ENCODE measurements around the gene DBNL.

Gene DBNL

GRCh38 chr7:44109991-44110390, 65.5 kb downstream of the DBNL start:
- DNase-seq (ENCODE audit: low read depth in 1 of 2, low spot score in 1 of 2), result no peak

GRCh38 chr7:44110719-44111635, 66.5 kb downstream of the DBNL start:
- no peak for DNase-seq (ENCODE audit: low read depth in 1 of 2, low spot score in 1 of 2)

All from activated CD4-positive, alpha-beta T cell treated with anti-CD3 and anti-CD28 coated beads, Interleukin-2, amount 50 U/mL, for 24 hours (primary cell).